Activated naive CD4-positive, alpha-beta T cell treated with anti-CD3 and anti-CD28 coated beads for 36 hours (primary cell): ENCODE data around the gene DAG1. TPM values are rescaled to one million over a fixed set of nuclear protein-coding genes. Genes with fewer than 3 reads are reported as not detected.

Experiments
- CTCF ChIA-PET: fragments of 350-600 bp; sonication (Branson Sonifier 250); formaldehyde crosslinking; loops from one replicate; lab custom pipeline; 2021; ENCODE audit warnings: antibody characterized with exemption; lab: Charles Lee
- DNase-seq: peaks from one replicate; pipeline ENCODE4 v3.0.0-alpha.2; 2020
- H3K27ac Mint-ChIP-seq: one replicate; pipeline ENCODE4 v1.8.0; 2021; ENCODE audit warnings: mild to moderate bottlenecking, mixed read lengths
- H3K27me3 Mint-ChIP-seq: one replicate; pipeline ENCODE4 v1.8.0; 2021; ENCODE audit warnings: low read depth, mixed read lengths
- H3K36me3 Mint-ChIP-seq: one replicate; pipeline ENCODE4 v1.8.0; 2021; ENCODE audit warnings: low read depth, mixed read lengths
- H3K4me1 Mint-ChIP-seq: one replicate; pipeline ENCODE4 v1.8.0; 2021; ENCODE audit warnings: low read depth, mixed read lengths
- H3K4me3 Mint-ChIP-seq: one replicate; pipeline ENCODE4 v1.8.0; 2021; ENCODE audit warnings: mild to moderate bottlenecking, moderate library complexity, mixed read lengths
- H3K9me3 Mint-ChIP-seq: one replicate; pipeline ENCODE4 v1.8.0; 2021; ENCODE audit warnings: mixed read lengths
- intact Hi-C: fragments of 100-400 bp; cut with micrococcal nuclease; formaldehyde crosslinking; loops from one replicate; pipeline ENCODE4 v1.15.1; 2023
- total RNA-seq, 2 experiments: library from RNA; stranded (reverse); gene quantifications; one replicate each; pipeline ENCODE4 v1.2.3, GENCODE V29; 2021

The DAG1 gene
- total RNA-seq, 2 experiments from 2014 or later: 6.9 to 8.2 TPM

GRCh38 chr3:49536875-49537533, 66.9 kb downstream of the DAG1 start:
- Mint-ChIP-seq H3K27me3 (no peaks in the 10 kb centered on the region), H3K27ac (no peak overlapping the region), H3K36me3 (no peaks in the 10 kb centered on the region), H3K4me1 (peaks cover 2% of the 10 kb centered on the region), H3K9me3 (no peaks in the 10 kb centered on the region), H3K4me3 (no peak overlapping the region)
- no peak for DNase-seq
- CTCF ChIA-PET: interaction anchor here (0.7 to 5.9 kb wide), 3 partner anchors 29 to 134 kb away, joined by 3 to 171 read pairs (median 3); no protein-coding TSS in a partner anchor
- intact Hi-C loops: no loop called here

GRCh38 chr3:49539659-49540560, 69.8 kb downstream of the DAG1 start:
- intact Hi-C loops: loop anchor here (1.0 to 5.0 kb wide), 4 partner anchors 62 to 686 kb away; no protein-coding TSS in a partner anchor
- DNase-seq: peak; percentile 93
- peak overlapping the region; percentile 69 for H3K4me3 Mint-ChIP-seq
- H3K36me3 Mint-ChIP-seq: no peaks in the 10 kb centered on the region
- CTCF ChIA-PET: interaction anchor here (0.5 to 5.9 kb wide), 51 partner anchors 10 to 699 kb away, joined by 3 to 171 read pairs (median 4); partner anchors contain the start of genes AMIGO3, BSN and IP6K1
- H3K4me1 Mint-ChIP-seq: peaks cover 2% of the 10 kb centered on the region
- no peaks in the 10 kb centered on the region for H3K9me3 Mint-ChIP-seq
- no peaks in the 10 kb centered on the region for H3K27me3 Mint-ChIP-seq
- no peak overlapping the region for H3K27ac Mint-ChIP-seq

GRCh38 chr3:49552087-49552486, 82.0 kb downstream of the DAG1 start:
- no peaks in the 10 kb centered on the region for H3K9me3 Mint-ChIP-seq
- H3K4me1 Mint-ChIP-seq: peaks cover 12% of the 10 kb centered on the region
- no peak for DNase-seq
- peaks cover 30% of the 10 kb centered on the region for H3K27me3 Mint-ChIP-seq
- no peak overlapping the region for H3K4me3 Mint-ChIP-seq
- no peaks in the 10 kb centered on the region for H3K36me3 Mint-ChIP-seq
- H3K27ac Mint-ChIP-seq: no peak overlapping the region
- intact Hi-C loops: no loop called here
- CTCF ChIA-PET: interaction anchor here (1.0 to 7.2 kb wide), 2 partner anchors 12 to 15 kb away, joined by 4 to 43 read pairs; no protein-coding TSS in a partner anchor

- no peak overlapping the region for H3K27ac Mint-ChIP-seq
- DNase-seq: no peak
- H3K4me3 Mint-ChIP-seq: peak overlapping the region; percentile 87
- CTCF ChIA-PET: interaction anchor here (2.1 to 7.2 kb wide), 2 partner anchors 13 to 118 kb away, joined by 9 to 43 read pairs; no protein-coding TSS in a partner anchor
- intact Hi-C loops: no loop called here
- H3K36me3 Mint-ChIP-seq: no peaks in the 10 kb centered on the region
- H3K27me3 Mint-ChIP-seq: peaks cover 38% of the 10 kb centered on the region
- H3K4me1 Mint-ChIP-seq: peaks cover 12% of the 10 kb centered on the region
- H3K9me3 Mint-ChIP-seq: no peaks in the 10 kb centered on the region
Measured at GRCh38 chr3:49553324-49553691, 83.2 kb downstream of the DAG1 start.

DNA sequence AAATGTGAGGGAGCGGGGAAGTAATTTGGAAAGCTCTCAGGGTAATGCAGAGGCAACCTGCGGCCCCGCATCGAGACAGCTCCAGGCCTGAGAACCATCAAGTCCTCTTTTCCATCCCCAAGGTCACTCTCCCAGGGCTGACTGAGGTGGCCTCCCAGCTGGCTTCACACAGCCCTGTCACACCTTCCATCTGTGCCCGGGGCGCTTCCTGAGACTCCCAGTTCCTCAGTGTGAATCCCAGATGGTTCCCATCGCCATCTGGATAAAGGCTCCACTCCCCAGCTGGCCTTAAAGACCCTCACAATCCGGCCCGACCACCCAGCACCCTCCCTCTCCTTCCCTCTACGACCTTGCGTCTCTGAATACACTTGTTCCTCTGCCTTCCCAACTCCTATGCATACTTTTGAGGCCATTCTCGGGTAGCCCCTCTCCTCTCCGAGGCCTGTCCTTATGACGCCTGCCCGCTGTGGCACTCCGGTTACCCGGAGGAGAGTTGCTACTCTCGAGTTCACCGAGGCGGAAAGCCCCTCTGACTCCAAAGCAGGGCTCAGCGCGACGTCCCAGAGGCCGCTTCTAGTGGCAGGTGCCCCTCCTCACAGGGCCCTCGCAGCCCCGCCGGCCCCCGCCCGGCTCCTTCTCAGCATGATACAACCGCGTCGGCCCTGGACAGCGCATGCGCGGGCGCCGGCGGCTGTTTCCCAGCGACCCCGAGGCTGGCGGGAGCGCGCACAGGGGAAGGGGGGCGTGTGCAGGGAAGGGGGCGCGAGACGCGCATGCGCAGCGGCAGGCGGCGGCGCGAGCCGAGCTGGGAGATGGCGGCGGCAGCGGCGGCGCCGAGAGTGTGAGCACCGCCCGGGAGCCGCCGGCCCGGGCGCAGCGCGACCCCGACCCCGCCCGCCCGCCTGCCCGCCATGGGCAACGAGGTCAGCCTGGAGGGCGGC, 83.9 kb downstream of the DAG1 start, which contains the start of gene BSN:
TSS of gene BSN (plus strand) at position 786 of the 941 bp plus-strand sequence. CDS start at position 912, 126 bp downstream.
- H3K9me3 Mint-ChIP-seq: no peaks in the 10 kb centered on the region
- H3K4me3 Mint-ChIP-seq: peak within 1 kb of the TSS; percentile 87
- peaks cover 12% of the 10 kb centered on the region for H3K4me1 Mint-ChIP-seq
- intact Hi-C loops: loop anchor here (1.0 kb wide), 1 partner anchor 142 kb away; the partner anchor contains the start of gene TCTA
- no peaks in the 10 kb centered on the region for H3K36me3 Mint-ChIP-seq
- H3K27me3 Mint-ChIP-seq: peaks cover 40% of the 10 kb centered on the region
- peak; percentile 88 for DNase-seq
- H3K27ac Mint-ChIP-seq: no peak within 1 kb of the TSS
- CTCF ChIA-PET: interaction anchor here (1.0 to 7.2 kb wide), 3 partner anchors 14 to 119 kb away, joined by 3 to 43 read pairs (median 9); no protein-coding TSS in a partner anchor

GRCh38 chr3:49554633-49555265, 84.7 kb downstream of the DAG1 start:
- Mint-ChIP-seq H3K36me3 (no peaks in the 10 kb centered on the region), H3K4me3 (peak overlapping the region; percentile 59), H3K27me3 (peaks cover 43% of the 10 kb centered on the region), H3K4me1 (peaks cover 12% of the 10 kb centered on the region), H3K27ac (no peak overlapping the region), H3K9me3 (no peaks in the 10 kb centered on the region)
- DNase-seq: peak; percentile 52
- CTCF ChIA-PET: interaction anchor here (1.0 to 7.2 kb wide), 4 partner anchors 12 to 119 kb away, joined by 3 to 43 read pairs (median 6); no protein-coding TSS in a partner anchor
- intact Hi-C loops: loop anchor here (1.0 kb wide), 1 partner anchor 142 kb away; the partner anchor contains the start of gene TCTA

DNA sequence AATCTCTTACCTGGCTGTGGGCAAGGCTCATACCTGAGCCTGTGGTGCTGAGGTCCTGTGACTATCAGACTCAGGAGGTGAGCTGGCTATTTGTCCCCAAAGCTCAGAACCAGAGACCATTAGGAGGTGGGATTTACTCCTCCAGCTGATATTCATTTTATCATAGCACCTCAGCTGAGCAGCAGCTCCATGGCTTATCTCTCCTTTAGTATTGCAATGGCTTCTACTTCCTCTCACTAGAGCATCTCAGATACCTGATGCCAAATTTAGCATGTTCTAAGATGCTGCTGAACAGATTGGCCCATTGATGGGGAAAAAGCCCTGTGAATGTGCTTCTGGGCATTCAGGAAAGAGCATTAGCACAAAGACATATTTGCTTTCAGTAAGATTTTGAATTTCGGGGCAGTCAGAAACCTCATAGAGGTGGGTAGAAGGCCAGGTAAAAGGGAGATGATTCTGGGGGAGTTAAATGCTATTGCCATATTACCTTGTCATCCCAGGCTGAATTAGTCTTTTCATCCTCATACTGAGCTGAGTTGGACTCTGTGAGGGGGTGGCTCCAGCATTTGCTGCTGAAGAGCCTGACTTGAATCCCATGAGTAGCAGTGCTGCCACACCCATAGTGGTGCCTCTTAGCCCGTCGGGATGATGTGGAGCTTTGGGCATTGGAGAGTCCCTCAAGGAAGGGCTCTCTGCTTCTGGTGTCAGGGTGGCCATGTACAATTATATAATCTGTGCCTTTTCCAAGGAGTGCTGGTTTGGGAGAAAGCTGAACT, 86.6 kb downstream of the DAG1 start:
- no peaks in the 10 kb centered on the region for H3K9me3 Mint-ChIP-seq
- CTCF ChIA-PET: interaction anchor here (0.5 to 2.6 kb wide), 4 partner anchors 17 to 546 kb away, joined by 3 to 9 read pairs (median 6); no protein-coding TSS in a partner anchor
- peaks cover 12% of the 10 kb centered on the region for H3K4me1 Mint-ChIP-seq
- no peaks in the 10 kb centered on the region for H3K36me3 Mint-ChIP-seq
- intact Hi-C loops: no loop called here
- no peak for DNase-seq
- peaks cover 37% of the 10 kb centered on the region for H3K27me3 Mint-ChIP-seq
- no peak overlapping the region for H3K27ac Mint-ChIP-seq
- no peak overlapping the region for H3K4me3 Mint-ChIP-seq

- CTCF ChIA-PET: no interaction called here
- intact Hi-C loops: no loop called here
- no peaks in the 10 kb centered on the region for H3K36me3 Mint-ChIP-seq
- peaks cover 7% of the 10 kb centered on the region for H3K27me3 Mint-ChIP-seq
- no peak overlapping the region for H3K4me3 Mint-ChIP-seq
- no peak overlapping the region for H3K27ac Mint-ChIP-seq
- no peaks in the 10 kb centered on the region for H3K4me1 Mint-ChIP-seq
- no peak for DNase-seq
- H3K9me3 Mint-ChIP-seq: no peaks in the 10 kb centered on the region
Measured at GRCh38 chr3:49563040-49563578, 93.0 kb downstream of the DAG1 start.

DNA sequence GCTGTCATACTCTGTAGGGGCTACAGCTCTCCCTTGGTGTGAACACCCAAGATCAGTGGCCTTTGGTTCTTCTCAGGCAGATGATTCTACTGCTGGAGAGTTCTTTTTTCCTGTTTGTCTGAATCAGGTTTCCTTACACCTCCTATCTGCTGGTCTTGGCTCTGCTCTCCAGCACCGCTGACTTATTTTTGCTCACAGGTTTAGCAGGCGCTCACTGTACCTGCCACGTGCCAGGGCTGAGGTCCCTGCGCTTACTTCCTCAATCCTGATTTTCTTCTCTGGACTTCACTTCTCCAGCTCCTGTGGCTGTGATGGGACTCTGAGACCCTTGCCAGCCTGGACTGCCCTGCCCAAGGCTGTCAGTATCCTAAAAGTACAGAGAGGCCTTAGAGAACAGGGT, 93.7 kb downstream of the DAG1 start:
- Mint-ChIP-seq H3K27ac (no peak overlapping the region), H3K9me3 (no peaks in the 10 kb centered on the region), H3K27me3 (peaks cover 3% of the 10 kb centered on the region), H3K4me1 (no peaks in the 10 kb centered on the region), H3K36me3 (no peaks in the 10 kb centered on the region), H3K4me3 (no peak overlapping the region)
- DNase-seq: no peak
- intact Hi-C loops: no loop called here
- CTCF ChIA-PET: interaction anchor here (1.8 kb wide), 1 partner anchor 23 kb away, joined by 9 read pairs; no protein-coding TSS in a partner anchor

GRCh38 chr3:49566312-49566711, 96.2 kb downstream of the DAG1 start:
- intact Hi-C loops: loop anchor here (1.0 kb wide), 1 partner anchor 105 kb away; no protein-coding TSS in a partner anchor
- H3K27me3 Mint-ChIP-seq: no peaks in the 10 kb centered on the region
- no peak for DNase-seq

More at GRCh38 chr3:49566312-49566711, 96.2 kb downstream of the DAG1 start:
- Mint-ChIP-seq H3K36me3 (no peaks in the 10 kb centered on the region), H3K4me3 (no peak overlapping the region), H3K9me3 (no peaks in the 10 kb centered on the region), H3K27ac (no peak overlapping the region), H3K4me1 (no peaks in the 10 kb centered on the region)
- CTCF ChIA-PET: interaction anchor here (0.6 to 2.2 kb wide), 5 partner anchors 14 to 37 kb away, joined by 3 to 7 read pairs (median 3); no protein-coding TSS in a partner anchor
